Peyer's patch (tissue), 4 donors: ENCODE results near the gene TECPR2.

Experiments used
- POLR2A ChIP-seq, 2 donors: fragments of 450-650 bp; IDR thresholded peaks; one replicate each; pipeline ENCODE4 v1.5.1; 2017; ENCODE audit warnings: antibody characterized with exemption in 2 of 2, mild to moderate bottlenecking in 2 of 2, moderate library complexity in 2 of 2
- TF ChIP-seq, protein P1 (sequence below), 6 experiments: fragments of 450-650 bp in 4 of 6; fragments of 200-600 bp in 2 of 6; sonication (generic) in 1 of 6; IDR thresholded peaks; one replicate each; pipeline ENCODE4 v1.5.1; 2017 to 2019; ENCODE audit warnings: antibody characterized with exemption in 6 of 6, mild to moderate bottlenecking in 3 of 6, moderate library complexity in 1 of 6

DNA sequence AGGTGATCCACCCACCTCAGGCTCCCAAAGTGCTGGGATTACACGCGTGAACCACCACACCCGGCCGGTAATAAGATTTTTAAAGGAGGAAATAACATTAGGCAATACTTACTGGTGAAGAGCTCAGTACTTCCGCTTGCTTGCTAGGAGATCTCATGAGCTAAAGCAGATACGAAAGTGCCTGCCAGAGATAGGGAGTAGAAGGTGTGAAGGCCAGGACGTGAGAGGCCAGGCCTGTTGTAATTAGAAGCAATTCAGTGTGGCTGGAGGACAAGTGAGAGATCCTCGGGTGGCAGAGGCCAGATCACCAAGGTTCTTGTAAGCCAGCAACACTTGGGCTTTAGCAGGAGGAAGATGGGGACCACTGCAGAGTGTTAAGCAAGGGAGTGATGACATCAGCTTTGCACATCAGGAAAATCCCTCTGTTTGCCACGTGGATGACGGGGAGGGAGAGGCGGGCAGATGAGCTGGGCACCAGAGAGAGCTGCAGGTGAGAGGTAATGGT is 7.6 kb downstream of the TECPR2 start:
- TF ChIP-seq, protein P1, sequence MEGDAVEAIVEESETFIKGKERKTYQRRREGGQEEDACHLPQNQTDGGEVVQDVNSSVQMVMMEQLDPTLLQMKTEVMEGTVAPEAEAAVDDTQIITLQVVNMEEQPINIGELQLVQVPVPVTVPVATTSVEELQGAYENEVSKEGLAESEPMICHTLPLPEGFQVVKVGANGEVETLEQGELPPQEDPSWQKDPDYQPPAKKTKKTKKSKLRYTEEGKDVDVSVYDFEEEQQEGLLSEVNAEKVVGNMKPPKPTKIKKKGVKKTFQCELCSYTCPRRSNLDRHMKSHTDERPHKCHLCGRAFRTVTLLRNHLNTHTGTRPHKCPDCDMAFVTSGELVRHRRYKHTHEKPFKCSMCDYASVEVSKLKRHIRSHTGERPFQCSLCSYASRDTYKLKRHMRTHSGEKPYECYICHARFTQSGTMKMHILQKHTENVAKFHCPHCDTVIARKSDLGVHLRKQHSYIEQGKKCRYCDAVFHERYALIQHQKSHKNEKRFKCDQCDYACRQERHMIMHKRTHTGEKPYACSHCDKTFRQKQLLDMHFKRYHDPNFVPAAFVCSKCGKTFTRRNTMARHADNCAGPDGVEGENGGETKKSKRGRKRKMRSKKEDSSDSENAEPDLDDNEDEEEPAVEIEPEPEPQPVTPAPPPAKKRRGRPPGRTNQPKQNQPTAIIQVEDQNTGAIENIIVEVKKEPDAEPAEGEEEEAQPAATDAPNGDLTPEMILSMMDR (IDR thresholded peaks at IDR 0.05), result no peak
- no peak for TF ChIP-seq POLR2A (IDR thresholded peaks at IDR 0.05)
